SK-N-SH (cell line): ENCODE results near the gene IP6K2.

Experiments used
- EP300 ChIP-seq, 2 experiments: IDR thresholded peaks; 2 replicates each; pipeline versions ENCODE4 v1.4.0 to v1.6.1; 2012; ENCODE audit warnings: borderline replicate concordance in 1 of 2, low read depth in 1 of 2, low read length in 1 of 2
- EZH2phosphoT487 ChIP-seq: fragments of 200-600 bp; sonication (generic); IDR thresholded peaks from 2 replicates; pipeline ENCODE4 v1.6.1; 2017; ENCODE audit warnings: low read depth, mixed run types, mild to moderate bottlenecking, antibody characterized with exemption, moderate library complexity, borderline replicate concordance
- GATA2 ChIP-seq: sonication (generic); formaldehyde crosslinking; IDR thresholded peaks from 2 replicates; pipeline ENCODE4 v1.5.0; 2020; ENCODE audit warnings: mild to moderate bottlenecking, missing genetic modification reagents
- NRF1 ChIP-seq: IDR thresholded peaks from 2 replicates; pipeline ENCODE4 v1.6.1; 2012; ENCODE audit warnings: low read depth, mild to moderate bottlenecking, low read length
- RFX5 ChIP-seq: IDR thresholded peaks from 2 replicates; pipeline ENCODE4 v1.6.1; 2012; ENCODE audit warnings: mild to moderate bottlenecking, improper control_type of control experiment, low read length
- TAF1 ChIP-seq: IDR thresholded peaks from 2 replicates; pipeline ENCODE4 v1.6.1; 2012; ENCODE audit warnings: low read depth, mild to moderate bottlenecking, low read length, moderate library complexity, borderline replicate concordance
- TCF12 ChIP-seq: IDR thresholded peaks from 2 replicates; pipeline ENCODE4 v1.4.0; 2012
- TF ChIP-seq, protein P1 (sequence below): fragments of 200-600 bp; sonication (generic); IDR thresholded peaks from 2 replicates; pipeline ENCODE4 v1.6.1; 2017; ENCODE audit warnings: antibody characterized with exemption, mild to moderate bottlenecking, moderate library complexity
- TF ChIP-seq, protein P2 (sequence below): IDR thresholded peaks from 2 replicates; pipeline ENCODE4 v1.6.1; 2012; ENCODE audit warnings: mild to moderate bottlenecking, low read depth, low read length, moderate library complexity
- TF ChIP-seq, protein P3 (sequence below): fragments of 150-350 bp; IDR thresholded peaks from 2 replicates; pipeline ENCODE4 v1.6.1; 2017; ENCODE audit warnings: antibody characterized with exemption, low read length, low read depth, borderline replicate concordance

DNA sequence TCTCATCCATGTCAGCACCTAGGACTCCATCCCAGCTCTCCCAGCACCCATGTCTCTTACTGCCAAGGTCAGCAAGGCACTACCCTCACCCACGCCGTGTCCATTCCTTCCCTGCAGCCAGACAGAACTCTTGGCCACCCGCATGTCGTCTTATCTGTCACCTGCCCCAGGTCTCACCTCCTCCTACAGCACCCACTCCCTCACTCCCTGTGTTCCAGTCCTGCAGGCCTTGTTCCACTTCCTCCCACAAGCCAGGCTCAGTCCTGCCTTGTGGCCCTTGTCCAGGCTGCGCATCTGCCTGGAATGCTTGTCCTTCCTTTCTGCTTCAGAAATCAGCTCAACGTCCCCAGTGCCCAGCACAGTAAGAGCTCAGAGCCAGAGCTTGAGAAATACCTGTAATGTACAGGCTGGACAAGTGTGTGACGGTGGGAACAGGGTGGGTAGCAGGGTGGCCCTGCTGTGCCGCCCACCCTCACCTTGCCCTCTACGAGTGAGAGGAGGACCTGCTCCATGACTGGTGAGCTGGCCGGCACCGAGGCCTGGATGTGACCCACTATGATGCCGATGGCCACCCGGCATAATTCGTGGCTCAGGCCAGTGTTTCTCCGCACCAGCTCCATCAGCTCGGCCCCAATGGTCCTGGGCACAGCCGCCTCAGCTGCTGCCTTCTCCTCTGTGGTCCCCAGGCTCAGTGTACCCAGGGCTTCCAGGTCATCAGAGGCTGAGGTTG lies 36.0 kb downstream of the IP6K2 start:
- TF ChIP-seq, protein P1, sequence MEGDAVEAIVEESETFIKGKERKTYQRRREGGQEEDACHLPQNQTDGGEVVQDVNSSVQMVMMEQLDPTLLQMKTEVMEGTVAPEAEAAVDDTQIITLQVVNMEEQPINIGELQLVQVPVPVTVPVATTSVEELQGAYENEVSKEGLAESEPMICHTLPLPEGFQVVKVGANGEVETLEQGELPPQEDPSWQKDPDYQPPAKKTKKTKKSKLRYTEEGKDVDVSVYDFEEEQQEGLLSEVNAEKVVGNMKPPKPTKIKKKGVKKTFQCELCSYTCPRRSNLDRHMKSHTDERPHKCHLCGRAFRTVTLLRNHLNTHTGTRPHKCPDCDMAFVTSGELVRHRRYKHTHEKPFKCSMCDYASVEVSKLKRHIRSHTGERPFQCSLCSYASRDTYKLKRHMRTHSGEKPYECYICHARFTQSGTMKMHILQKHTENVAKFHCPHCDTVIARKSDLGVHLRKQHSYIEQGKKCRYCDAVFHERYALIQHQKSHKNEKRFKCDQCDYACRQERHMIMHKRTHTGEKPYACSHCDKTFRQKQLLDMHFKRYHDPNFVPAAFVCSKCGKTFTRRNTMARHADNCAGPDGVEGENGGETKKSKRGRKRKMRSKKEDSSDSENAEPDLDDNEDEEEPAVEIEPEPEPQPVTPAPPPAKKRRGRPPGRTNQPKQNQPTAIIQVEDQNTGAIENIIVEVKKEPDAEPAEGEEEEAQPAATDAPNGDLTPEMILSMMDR, result no peak
- TF ChIP-seq, protein P2, sequence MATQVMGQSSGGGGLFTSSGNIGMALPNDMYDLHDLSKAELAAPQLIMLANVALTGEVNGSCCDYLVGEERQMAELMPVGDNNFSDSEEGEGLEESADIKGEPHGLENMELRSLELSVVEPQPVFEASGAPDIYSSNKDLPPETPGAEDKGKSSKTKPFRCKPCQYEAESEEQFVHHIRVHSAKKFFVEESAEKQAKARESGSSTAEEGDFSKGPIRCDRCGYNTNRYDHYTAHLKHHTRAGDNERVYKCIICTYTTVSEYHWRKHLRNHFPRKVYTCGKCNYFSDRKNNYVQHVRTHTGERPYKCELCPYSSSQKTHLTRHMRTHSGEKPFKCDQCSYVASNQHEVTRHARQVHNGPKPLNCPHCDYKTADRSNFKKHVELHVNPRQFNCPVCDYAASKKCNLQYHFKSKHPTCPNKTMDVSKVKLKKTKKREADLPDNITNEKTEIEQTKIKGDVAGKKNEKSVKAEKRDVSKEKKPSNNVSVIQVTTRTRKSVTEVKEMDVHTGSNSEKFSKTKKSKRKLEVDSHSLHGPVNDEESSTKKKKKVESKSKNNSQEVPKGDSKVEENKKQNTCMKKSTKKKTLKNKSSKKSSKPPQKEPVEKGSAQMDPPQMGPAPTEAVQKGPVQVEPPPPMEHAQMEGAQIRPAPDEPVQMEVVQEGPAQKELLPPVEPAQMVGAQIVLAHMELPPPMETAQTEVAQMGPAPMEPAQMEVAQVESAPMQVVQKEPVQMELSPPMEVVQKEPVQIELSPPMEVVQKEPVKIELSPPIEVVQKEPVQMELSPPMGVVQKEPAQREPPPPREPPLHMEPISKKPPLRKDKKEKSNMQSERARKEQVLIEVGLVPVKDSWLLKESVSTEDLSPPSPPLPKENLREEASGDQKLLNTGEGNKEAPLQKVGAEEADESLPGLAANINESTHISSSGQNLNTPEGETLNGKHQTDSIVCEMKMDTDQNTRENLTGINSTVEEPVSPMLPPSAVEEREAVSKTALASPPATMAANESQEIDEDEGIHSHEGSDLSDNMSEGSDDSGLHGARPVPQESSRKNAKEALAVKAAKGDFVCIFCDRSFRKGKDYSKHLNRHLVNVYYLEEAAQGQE, result no peak
- TF ChIP-seq GATA2 (CRISPR knock-in tag), result no peak
- no peak for TF ChIP-seq RFX5
- TF ChIP-seq, protein P3, sequence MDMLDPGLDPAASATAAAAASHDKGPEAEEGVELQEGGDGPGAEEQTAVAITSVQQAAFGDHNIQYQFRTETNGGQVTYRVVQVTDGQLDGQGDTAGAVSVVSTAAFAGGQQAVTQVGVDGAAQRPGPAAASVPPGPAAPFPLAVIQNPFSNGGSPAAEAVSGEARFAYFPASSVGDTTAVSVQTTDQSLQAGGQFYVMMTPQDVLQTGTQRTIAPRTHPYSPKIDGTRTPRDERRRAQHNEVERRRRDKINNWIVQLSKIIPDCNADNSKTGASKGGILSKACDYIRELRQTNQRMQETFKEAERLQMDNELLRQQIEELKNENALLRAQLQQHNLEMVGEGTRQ, result no peak
- no peak for TF ChIP-seq TCF12
- no peak for TF ChIP-seq EZH2phosphoT487
- TF ChIP-seq EP300 (IDR thresholded peaks at IDR 0.05; ENCODE audit: borderline replicate concordance in 1 of 2, low read depth in 1 of 2, low read length in 1 of 2), result no peak
- no peak for TF ChIP-seq NRF1
- no peak for TF ChIP-seq TAF1
